PC-9 (cell line): Measurements from ENCODE around the gene SWI5.

Experiments used
- CTCF ChIP-seq: fragments of 200-600 bp; sonication (generic); conservative IDR thresholded peaks from 2 replicates; pipeline ENCODE4 v1.6.1; 2017; ENCODE audit warnings: mixed run types, antibody characterized with exemption, mild to moderate bottlenecking, moderate library complexity
- EZH2 ChIP-seq: fragments of 200-600 bp; sonication (generic); IDR thresholded peaks from 2 replicates; pipeline ENCODE4 v1.8.0; 2017; ENCODE audit warnings: antibody characterized with exemption, low read depth

GRCh38 chr9:128265348-128265847 is 10.7 kb upstream of the SWI5 start:
- TF ChIP-seq CTCF (no peak), EZH2 (no peak)
